UCSD-AML1 (cell line): ENCODE data around the gene SELL.
"Not testable (repeated sequence)": the region's sequence is repeated elsewhere in the genome, so short reads cannot be mapped to it uniquely, and the experiment has no call there.

Experiments
- DNase-seq: peaks from one replicate; lab custom pipeline; 2025; ENCODE audit not compliant: unreplicated experiment; lab: John Stamatoyannopoulos, UW

SELL gene

DNA sequence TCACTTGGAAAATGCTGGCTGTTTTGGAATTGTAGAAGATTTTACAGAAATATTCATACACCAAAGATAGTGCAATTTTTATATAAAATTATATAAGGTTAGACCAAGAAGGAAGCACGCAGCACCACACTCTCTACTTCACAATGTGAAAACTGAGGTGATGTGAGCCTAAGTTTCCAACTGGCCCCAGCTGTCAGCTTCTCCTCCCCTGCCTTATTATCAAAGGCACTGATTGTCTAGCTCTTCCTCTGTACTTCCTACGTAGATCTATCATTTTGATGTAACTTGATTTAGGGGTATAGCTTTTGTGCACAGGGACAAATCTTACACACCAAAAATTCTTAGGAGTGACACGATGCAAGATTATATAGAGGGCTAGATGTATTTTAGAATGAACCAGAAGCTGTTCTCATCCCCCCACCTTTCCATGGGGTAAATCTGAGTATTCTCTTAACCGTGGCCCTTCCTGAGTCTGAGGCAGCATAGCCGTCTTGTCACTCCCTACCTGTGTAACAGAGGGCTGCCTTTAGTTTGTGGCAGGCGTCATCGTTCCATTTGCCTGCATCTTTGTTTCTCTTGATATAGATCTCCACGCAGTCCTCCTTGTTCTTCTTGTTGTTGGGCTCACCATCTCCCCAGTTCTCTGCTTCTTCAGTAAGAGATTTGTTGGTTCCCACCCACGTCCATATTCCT, 3.4 kb downstream of the SELL start:
- DNase-seq = no peak

DNA sequence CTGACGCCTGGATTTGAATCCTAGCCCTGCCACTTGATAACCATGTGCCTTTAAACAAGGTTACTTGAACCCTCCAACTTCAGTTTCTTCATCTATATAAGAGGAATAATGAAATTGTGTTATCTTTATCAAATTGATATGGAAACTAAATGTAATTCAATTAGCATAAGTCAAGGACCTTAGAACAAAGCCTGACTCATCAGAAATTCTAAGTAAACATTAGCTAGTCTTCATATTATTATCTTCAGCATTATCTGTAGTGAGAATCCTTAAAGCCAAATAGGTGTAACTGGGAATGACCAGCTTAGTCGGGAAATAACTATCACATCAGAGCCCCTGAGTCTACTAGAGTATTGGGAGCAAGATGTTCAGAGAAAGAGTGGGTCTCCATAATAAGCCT, 6.6 kb downstream of the SELL start:
- DNase-seq = no peak

DNA sequence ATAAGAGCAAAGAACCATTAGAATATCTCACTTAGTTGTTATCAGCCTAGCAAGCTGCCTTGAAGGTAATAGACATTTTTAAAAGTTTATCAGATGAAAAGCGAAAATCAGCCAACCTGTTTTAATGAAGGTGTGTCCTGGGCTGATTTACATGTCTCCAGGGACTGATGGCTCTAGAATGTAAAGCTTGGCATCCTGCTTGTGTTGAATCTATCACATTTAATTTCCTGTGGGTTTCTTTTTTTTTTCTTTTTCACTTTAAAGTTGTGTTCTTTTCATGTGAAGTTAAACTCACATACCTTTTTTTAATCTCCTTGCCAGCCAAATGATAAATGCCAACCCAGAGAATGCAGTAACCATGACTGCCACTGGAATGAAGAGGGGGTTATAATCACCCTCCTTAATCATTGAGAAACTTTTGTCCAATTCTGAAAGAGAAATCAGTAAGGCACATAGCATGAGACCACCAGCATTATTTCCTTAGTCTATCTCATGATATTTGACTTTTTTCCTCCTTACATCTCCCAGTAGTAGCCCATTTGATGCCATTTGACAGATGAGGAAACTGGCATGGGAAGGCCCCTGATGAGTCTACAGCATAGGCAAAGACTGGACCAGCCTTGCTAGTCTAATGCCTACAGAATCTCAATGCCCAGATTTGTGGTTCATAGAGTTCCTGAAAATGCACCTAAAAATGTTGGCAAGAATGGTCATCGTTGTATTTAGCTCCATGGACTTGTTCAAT, 10.0 kb downstream of the SELL start:
- no peak for DNase-seq

DNA sequence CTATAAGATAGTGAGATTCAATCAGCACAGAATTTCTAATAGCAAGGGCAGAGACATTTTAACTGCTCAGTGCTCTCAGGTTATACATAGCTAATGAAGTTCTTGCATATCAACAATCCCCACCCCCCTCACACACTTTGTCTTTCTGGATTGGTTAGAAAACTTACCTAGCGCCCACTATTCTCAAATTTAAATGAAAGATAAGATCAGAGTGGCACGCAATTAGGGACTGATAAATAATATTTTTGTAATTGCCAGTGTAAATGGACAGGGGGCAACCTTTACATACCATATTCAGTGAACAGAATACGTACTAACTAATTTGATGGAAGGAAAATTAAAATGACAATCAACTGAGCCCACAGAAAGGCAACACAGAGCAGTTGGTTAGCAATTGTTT, 11.7 kb downstream of the SELL start:
- DNase-seq = no peak

DNA sequence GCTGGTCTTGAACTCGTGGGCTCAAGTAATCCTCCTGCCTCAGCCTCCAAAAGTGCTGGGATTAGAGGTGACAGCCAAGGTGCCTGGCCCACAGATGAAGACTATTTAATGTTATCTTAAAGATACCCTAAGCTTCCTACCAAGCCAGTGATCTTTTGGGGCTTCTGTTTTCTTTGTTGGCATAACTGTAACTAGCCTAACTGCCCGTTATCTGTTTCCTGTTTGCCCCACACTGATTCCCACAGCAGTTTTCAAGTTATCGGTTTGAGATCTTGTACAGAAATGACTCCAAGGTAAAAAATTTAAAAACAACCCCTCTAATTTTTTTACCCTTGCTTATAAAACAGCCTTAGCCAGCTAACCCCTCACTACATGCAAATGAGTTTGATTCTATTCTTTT, 12.4 kb downstream of the SELL start:
- no peak for DNase-seq

DNA sequence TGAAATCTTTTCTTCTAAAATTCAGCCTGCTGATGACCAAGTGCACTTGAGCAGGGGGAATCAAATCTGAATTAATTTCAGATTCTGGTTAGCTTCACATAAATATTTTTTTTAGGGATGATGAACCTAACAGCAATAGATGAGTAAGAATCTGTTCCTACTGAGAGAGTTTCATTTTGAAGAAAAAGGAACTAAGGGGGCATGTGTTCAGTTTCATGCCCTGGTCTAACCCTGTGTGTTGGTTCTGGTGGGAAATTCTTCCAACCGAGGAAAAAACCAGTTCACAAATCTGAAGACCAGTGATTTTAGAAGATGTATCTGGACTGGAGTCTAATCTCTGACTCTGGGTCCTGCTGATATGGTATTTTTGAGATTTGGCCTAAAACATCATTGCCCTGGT, 13.7 kb downstream of the SELL start:
- no peak for DNase-seq

DNA sequence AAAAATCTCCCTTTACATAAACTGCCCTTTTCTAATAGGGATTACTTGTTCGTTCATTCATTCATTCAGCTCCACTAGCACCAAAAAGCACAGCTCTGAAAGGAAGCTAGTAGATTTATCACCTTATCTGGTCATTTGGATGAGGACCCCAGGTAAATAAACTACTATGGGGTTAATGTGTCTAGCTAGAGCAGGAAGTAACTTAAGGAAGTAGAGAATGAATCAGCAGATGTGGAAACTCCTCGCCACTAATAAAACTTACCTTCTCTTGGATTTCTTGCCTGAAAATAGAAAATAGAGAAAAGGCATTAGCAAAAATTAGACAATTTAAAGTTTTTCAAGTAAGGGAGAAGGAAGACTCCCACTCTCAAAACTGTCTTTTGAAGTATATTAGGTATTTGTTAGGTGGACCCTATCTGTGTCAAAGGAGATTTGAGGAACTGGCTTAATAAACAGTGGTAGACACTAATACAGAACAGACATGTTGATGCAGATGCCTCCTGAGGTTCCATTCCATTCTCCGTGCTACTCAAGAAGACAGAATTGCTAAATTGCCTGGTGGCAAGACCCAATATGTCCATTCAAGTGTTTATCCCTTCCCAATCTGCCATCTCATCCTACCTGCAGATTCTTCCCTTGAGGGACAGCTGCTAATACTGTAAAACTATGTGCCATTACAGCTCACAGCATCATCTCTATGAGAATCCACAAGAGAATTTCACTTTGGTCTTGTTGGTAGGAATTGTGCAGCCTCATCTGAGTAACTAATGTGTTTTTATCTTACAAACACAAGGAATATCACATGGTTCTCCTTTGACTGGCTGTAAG, 14.9 kb downstream of the SELL start:
- no peak for DNase-seq

DNA sequence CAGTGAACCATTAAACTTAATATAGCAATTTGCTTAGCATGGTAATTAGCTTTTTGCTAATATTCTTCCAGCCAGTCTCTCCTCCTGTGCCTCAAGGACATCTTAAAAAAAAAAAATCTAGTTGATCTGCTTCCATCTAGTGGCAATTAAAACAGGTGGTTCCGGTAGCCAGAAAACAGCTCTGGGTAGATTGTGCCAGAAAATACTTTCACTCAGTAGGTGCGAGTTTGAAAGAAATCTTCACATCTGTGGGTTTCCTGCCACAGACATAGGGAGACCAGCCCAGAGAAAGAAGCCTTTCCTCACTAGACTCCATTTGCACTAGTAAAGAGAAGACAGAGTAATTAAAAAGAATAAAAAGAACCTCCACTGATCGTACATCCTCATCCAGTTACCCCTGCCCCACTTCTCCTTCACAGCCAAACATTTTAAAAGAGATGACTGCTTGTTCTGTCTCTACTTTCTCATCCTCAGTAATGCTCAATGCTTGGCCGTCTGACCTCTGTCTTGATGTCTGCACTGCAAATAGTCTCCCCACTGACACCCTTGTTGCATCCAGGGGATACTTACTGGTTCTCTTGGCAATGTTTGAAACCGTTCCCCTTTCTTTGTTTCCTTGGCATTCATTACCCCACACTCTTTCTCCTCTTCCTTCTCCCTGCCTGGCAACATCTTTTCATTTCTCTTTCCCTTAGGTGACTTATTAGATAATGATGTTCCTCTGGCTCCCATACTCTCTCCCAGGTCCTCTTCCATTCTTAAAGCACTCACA, 16.9 kb downstream of the SELL start:
- DNase-seq = no peak

DNA sequence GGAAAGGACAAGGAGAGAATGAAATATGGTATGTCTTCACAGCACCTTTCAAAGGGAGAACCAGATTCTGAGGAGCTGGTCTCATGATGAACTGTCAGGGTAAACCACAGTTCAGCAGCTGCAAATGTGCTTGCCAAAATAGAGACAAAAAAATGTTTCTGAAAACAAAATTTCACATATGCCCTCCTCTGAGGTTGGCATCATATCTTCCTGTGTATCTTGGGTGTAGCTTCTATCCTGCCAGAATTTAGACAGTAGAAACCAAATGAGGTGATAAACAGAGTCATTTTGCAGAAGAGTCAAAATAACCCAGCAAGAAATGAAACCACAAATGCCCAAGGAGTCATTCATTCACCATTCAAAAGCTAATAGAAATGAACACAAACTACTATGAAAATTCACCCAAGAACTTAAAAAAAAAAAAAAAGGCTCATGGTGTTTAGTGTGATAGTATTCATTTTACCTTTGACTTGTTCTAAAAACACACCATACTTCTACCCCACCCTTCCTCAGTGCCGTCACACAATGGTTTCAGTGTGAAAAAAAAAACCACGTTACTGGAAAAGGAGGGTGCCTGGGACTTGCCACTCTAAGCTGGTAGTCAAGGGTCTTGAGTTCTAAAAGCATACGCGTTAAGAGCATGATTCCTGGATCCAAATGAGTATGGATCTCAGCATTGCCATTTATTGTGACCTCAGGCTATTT, 18.5 kb downstream of the SELL start:
- no peak for DNase-seq

DNA sequence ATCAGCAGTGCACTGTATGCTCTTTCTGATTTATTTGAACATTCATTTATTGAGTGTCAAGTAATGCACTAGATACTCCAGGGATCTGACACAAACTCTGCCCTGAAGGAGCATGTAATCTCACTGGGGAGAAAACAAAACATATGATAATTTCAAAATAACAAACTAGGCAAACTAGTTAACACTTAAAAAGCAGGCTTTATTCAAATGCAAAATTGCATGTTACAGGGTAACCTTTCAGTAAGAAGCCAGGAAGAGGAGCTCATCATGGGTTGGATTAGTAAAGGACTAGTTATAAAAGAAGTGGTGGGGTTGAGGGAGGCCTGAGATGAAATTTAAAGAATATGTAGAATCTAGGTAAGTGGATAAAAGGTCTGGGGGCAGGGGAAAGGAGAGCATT, 20.9 kb downstream of the SELL start:
- no peak for DNase-seq

DNA sequence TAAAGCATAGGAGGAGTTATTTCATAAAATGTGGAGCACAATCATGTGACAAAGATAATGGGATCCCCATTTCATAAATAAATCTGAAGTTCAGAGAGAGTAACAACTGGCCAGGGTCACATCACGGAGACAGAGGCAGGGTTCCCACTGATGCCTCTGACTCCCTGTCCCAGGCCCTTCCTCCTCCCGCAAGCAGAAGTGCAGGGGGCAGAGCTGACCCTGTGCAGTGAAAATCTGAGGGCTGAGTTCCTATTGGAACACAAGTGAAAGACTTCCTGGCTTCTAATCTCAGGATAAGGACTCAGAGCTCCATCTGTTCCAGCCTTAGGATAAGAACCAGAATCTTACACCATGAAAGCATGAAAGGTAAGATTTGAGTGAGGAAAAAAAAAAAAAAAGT, 22.0 kb downstream of the SELL start:
- no peak for DNase-seq

DNA sequence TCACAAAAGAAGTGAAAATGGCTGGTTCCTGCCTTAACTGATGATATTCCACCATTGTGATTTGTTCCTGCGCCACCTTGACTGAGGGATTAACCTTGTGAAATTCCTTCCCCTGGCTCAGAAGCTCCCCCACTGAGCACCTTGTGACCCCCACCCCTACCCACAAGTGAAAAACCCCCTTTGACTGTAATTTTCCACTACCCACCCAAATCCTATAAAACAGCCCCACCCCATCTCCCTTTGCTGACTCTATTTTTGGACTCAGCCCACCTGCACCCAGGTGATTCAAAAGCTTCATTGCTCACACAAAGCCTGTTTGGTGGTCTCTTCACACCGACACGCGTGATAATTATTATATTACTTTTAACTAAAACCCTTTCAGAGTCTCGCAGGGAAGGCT, 23.0 kb downstream of the SELL start:
- not testable (repeated sequence) for DNase-seq

DNA sequence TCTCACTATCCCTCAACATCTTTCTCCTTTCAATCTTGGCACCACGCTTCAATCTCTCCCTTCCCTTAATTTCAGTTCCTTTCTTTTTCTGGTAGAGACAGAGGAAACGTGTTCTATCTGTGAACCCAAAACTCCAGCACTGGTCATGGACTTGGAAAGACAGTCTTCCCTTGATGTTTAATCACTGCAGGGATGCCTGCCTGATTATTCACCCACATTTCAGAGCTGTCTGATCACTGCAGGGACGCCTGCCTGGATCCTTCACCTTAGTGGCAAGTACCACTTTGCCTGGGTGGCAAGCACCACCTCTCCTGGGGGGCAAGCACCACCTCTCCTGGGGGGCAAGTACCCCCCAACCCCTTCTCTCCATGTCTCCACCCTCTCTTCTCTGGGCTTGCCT, 27.8 kb downstream of the SELL start:
- no peak for DNase-seq

DNA sequence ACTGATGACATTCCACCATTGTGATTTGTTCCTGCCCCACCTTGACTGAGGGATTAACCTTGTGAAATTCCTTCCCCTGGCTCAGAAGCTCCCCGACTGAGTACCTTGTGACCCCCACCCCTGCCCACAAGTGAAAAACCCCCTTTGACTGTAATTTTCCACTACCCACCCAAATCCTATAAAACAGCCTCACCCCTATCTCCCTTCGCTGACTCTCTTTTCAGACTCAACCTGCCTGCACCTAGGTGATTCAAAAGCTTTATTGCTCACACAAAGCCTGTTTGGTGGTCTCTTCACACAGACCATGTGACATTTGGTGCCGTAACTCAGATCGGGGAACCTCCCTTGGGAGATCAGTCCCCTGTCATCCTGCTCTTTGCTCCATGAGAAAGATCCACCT, 28.3 kb downstream of the SELL start:
- DNase-seq = not testable (repeated sequence)

DNA sequence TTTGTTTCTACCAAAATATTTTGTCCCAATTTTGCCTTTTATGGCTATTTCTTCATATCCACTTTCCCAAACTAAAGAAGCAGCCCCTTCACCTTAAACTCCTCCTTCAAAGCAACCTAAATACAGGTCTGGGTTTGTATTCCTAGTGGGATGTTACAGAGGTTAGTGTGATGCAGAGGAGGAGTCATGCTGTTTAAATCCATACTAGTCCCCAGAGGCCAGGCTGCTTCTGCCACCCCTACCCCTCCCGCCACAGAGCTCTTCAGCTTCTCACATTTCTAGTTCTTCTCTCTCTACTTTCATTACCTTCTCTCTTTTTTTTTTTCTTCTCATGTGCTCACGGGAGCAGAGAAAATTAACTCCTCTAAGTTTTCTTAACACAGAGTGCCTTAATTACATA, 29.3 kb downstream of the SELL start:
- DNase-seq = no peak

DNA sequence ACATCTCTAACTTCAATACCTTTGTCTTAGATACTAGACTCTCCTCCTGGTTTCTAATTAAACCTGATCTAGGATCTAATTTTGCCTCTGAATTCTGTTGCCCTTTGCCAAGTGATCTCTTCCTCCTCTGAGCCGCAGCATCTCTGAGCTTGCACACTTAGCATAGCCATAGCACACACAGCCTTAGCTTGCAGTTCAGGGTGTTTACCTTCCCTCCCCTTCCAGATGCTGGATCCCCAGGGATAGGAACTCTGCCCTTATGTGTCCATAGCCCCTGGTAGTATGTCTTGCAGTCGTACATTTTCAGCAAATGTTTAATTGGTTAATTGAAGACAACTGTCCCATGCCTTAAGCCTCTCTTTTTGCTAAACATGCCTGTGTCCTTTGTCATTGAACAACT, 30.3 kb downstream of the SELL start:
- no peak for DNase-seq

DNA sequence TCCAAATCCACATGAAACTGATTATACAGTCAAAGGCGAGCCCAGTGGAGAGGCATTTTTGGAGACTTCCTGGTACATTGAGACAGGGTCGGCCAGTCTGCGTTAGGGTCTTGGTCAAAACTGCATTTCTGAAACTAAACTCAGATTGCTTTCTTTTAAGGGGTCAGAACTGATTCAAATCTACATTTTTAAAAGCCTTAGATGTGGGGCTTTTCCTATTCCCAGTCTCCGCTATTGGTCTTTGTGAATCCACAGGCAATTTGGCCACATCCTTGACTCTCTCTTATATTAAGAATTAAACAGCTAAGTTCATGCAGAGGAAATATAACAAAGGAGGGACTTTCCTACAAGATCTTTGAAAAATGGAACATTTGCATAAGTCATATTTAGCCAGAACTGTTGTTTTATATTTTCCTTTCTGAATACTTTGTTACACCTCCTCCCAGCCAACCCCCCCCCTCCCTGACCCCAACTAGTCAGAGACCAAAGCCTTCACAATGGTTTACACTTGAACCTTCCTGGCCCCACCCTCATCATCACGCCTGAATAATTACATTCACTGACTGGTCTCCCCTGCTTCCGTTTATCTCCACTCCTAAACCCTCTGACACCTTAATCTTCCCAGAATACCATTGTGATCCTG, 30.9 kb downstream of the SELL start:
- DNase-seq = no peak

DNA sequence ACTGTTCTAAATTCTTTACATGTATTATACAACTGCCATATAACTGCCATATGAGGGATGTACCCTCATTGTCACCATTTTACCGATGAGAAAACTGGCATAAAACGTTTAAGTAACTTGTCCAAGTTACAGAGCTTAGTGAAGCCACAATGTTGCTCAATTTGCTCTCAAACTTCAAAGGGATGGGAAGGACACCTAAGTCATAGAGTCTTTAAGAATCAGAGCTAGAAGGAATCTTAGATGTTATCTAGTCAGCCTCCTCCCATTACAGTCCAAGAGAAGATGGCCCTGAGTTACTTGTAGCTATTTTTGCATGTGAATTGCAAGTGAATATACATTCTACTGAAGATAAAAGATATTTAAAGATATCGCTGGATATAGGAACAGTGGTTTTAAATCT, 31.7 kb downstream of the SELL start:
- DNase-seq = no peak

DNA sequence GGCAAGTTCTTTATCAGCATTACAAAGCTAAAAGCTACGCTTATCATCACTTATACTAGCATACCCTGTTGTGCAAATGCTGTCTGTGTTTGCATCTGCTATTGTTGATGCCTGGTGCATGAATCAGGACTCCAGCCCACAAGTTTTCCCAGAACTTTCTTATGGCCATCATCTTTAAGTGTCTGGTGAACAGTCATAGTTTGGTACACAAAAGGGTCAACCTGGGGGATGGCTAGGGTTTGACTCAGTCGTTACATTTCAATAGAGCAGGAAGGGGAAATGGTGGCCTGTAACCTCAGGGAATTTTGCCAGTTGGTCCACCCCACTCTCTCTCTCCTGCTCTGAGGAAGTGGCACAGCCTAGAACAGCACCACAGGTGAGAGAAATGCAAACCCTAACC, 35.4 kb downstream of the SELL start:
- peak; percentile 17 for DNase-seq

DNA sequence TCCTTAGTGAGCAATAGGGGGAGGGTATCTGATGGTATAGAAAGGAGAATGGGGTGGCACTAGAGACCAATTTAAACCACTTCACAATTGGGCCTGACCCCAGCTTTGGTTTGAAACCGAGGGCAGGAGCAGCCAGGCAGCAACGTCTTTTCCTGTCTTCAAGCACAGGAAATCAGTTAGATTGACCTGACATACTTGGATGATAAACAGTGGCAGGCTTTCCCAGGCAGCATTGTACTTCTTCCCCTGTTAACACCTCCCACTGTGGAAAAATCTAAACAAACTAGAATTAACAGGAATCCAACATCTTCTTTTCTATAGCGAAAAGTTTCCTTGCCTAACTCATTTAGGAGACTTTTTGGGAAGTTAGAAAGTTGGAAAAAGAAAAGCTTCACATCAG, 40.6 kb downstream of the SELL start:
- peak; percentile 39 for DNase-seq
